HEK293 (cell line): ENCODE results near the gene ROCK1.

Experiments used
- CTCF ChIA-PET: fragments of 350-600 bp; formaldehyde crosslinking; extraction: SDS; loops from one replicate; lab custom pipeline; 2021; ENCODE audit warnings: antibody characterized with exemption; lab: Yijun Ruan, JAX
- POLR2A ChIA-PET: fragments of 300-600 bp; formaldehyde crosslinking; extraction: SDS; loops from one replicate; lab custom pipeline; 2020; ENCODE audit warnings: antibody characterized with exemption, inconsistent platforms; lab: Yijun Ruan, JAX
- H3K27ac ChIP-seq: fragments of 200-500 bp; sonication (Bioruptor generic); 2 replicates; pipeline ENCODE4 v1.5.1; 2014; ENCODE audit warnings: low read depth, low read length, control low read depth, inconsistent platforms; ENCODE audit errors: extremely low read depth
- H3K36me3 ChIP-seq, 2 experiments: fragments of 200-500 bp in 1 of 2; sonication (Bioruptor generic) in 1 of 2; 1 replicate in 1 of 2; 2 replicates in 1 of 2; pipeline ENCODE4 v1.5.1; 2014 to 2017; ENCODE audit warnings: inconsistent platforms in 2 of 2, low read length in 2 of 2; ENCODE audit not compliant: control insufficient read depth in 2 of 2, insufficient read depth in 1 of 2
- H3K4me1 ChIP-seq: fragments of 200-500 bp; sonication (Bioruptor generic); 2 replicates; pipeline ENCODE4 v1.5.1; 2014; ENCODE audit warnings: mild to moderate bottlenecking, low read length, inconsistent platforms; ENCODE audit not compliant: control insufficient read depth, insufficient read depth
- H3K4me3 ChIP-seq: 2 replicates; pipeline ENCODE4 v1.5.1; 2011; ENCODE audit warnings: low read depth, mild to moderate bottlenecking, control low read depth, low read length, moderate library complexity
- H3K9me3 ChIP-seq: fragments of 200-500 bp; sonication (Bioruptor generic); 2 replicates; pipeline ENCODE4 v1.5.1; 2014; ENCODE audit warnings: low read depth, low read length, inconsistent platforms; ENCODE audit not compliant: control insufficient read depth, insufficient read depth
- ATF2 ChIP-seq: fragments of 450-650 bp; formaldehyde crosslinking; IDR thresholded peaks from 2 replicates; pipeline ENCODE4 v1.5.1; 2016; ENCODE audit warnings: missing biosample characterization, missing genetic modification characterization, low read depth
- CTCF ChIP-seq: fragments of 450-650 bp; formaldehyde crosslinking; IDR thresholded peaks from 2 replicates; pipeline ENCODE4 v1.5.1; 2016; ENCODE audit warnings: missing biosample characterization, missing genetic modification characterization
- GLIS2 ChIP-seq: fragments of 450-650 bp; formaldehyde crosslinking; IDR thresholded peaks from 2 replicates; pipeline ENCODE4 v1.5.1; 2016; ENCODE audit warnings: missing biosample characterization, missing genetic modification characterization
- PRDM1 ChIP-seq: fragments of 450-650 bp; formaldehyde crosslinking; IDR thresholded peaks from 2 replicates; pipeline ENCODE4; 2016; ENCODE audit warnings: missing biosample characterization, missing genetic modification characterization
- RBAK ChIP-seq: fragments of 450-650 bp; formaldehyde crosslinking; IDR thresholded peaks from 2 replicates; pipeline ENCODE4 v1.5.1; 2016; ENCODE audit warnings: missing biosample characterization, missing genetic modification characterization
- SETDB1 ChIP-seq: IDR thresholded peaks from one replicate; pipeline ENCODE4 v1.6.1; 2017; ENCODE audit warnings: mild to moderate bottlenecking, low read length, moderate library complexity, mixed read lengths; ENCODE audit not compliant: insufficient read length
- TRIM28 ChIP-seq: IDR thresholded peaks from 2 replicates; pipeline ENCODE4 v1.6.1; 2011; ENCODE audit warnings: low read length, control low read depth, borderline replicate concordance
- ZBTB7A ChIP-seq: fragments of 450-650 bp; formaldehyde crosslinking; IDR thresholded peaks from 2 replicates; pipeline ENCODE4 v1.5.1; 2016; ENCODE audit warnings: low read depth, missing biosample characterization, missing genetic modification characterization
- ZFP3 ChIP-seq: fragments of 450-650 bp; formaldehyde crosslinking; IDR thresholded peaks from 2 replicates; pipeline ENCODE4 v1.5.1; 2016; ENCODE audit warnings: low read depth, missing biosample characterization, missing genetic modification characterization
- ZNF169 ChIP-seq: fragments of 450-650 bp; formaldehyde crosslinking; IDR thresholded peaks from 2 replicates; pipeline ENCODE4 v1.5.1; 2016; ENCODE audit warnings: missing biosample characterization, missing genetic modification characterization
- ZNF223 ChIP-seq: fragments of 450-650 bp; formaldehyde crosslinking; IDR thresholded peaks from 2 replicates; pipeline ENCODE4 v1.5.1; 2016; ENCODE audit warnings: missing biosample characterization, missing genetic modification characterization
- ZNF26 ChIP-seq: fragments of 450-650 bp; formaldehyde crosslinking; IDR thresholded peaks from 2 replicates; pipeline ENCODE4 v1.5.1; 2016; ENCODE audit warnings: missing biosample characterization, missing genetic modification characterization
- ZNF311 ChIP-seq: fragments of 450-650 bp; formaldehyde crosslinking; IDR thresholded peaks from 2 replicates; pipeline ENCODE4 v1.5.1; 2017; ENCODE audit warnings: missing biosample characterization, missing genetic modification characterization, borderline replicate concordance
- ZNF354C ChIP-seq: fragments of 450-650 bp; formaldehyde crosslinking; IDR thresholded peaks from 2 replicates; pipeline ENCODE4 v1.5.1; 2016; ENCODE audit warnings: missing biosample characterization, missing genetic modification characterization, low read depth, borderline replicate concordance
- ZNF391 ChIP-seq: fragments of 450-650 bp; formaldehyde crosslinking; IDR thresholded peaks from 2 replicates; pipeline ENCODE4 v1.5.1; 2016; ENCODE audit warnings: low read depth, missing biosample characterization, missing genetic modification characterization, borderline replicate concordance
- ZNF48 ChIP-seq: fragments of 450-650 bp; formaldehyde crosslinking; IDR thresholded peaks from 2 replicates; pipeline ENCODE4 v1.5.1; 2016; ENCODE audit warnings: missing biosample characterization, missing genetic modification characterization
- ZNF555 ChIP-seq: fragments of 450-650 bp; formaldehyde crosslinking; conservative IDR thresholded peaks from 2 replicates; pipeline ENCODE4 v1.5.1; 2017; ENCODE audit warnings: missing biosample characterization, mild to moderate bottlenecking, missing genetic modification characterization, inconsistent platforms
- ZNF596 ChIP-seq: fragments of 450-650 bp; IDR thresholded peaks from 2 replicates; pipeline ENCODE4 v1.5.0; 2018; ENCODE audit warnings: missing biosample characterization, mild to moderate bottlenecking, missing genetic modification characterization, moderate library complexity
- ZNF624 ChIP-seq: fragments of 450-650 bp; formaldehyde crosslinking; IDR thresholded peaks from 2 replicates; pipeline ENCODE4 v1.5.1; 2017; ENCODE audit warnings: missing biosample characterization, missing genetic modification characterization
- ZNF660 ChIP-seq: fragments of 450-650 bp; IDR thresholded peaks from 2 replicates; pipeline ENCODE4 v1.5.1; 2018; ENCODE audit warnings: missing biosample characterization, mild to moderate bottlenecking, missing genetic modification characterization
- ZNF785 ChIP-seq: fragments of 450-650 bp; formaldehyde crosslinking; IDR thresholded peaks from 2 replicates; pipeline ENCODE4 v1.5.1; 2016; ENCODE audit warnings: missing biosample characterization, missing genetic modification characterization
- TF ChIP-seq, protein P1 (sequence below): fragments of 450-650 bp; formaldehyde crosslinking; IDR thresholded peaks from 2 replicates; pipeline ENCODE4 v1.5.1; 2016; ENCODE audit warnings: missing biosample characterization, missing genetic modification characterization
- TF ChIP-seq, protein P2 (sequence below): fragments of 450-650 bp; formaldehyde crosslinking; IDR thresholded peaks from 2 replicates; pipeline ENCODE4 v1.5.1; 2017; ENCODE audit warnings: missing biosample characterization, missing genetic modification characterization

Gene ROCK1

GRCh38 chr18:21051620-21052019, 60.0 kb downstream of the ROCK1 start:
- H3K4me1 ChIP-seq, result 0 out of 2 replicates have a peak, but pooled peaks cover 2% of the 10 kb centered on the region
- 0 out of 3 replicates have a peak, but pooled peaks cover 0 to 4% of the 10 kb centered on the region in 2 experiments for H3K36me3 ChIP-seq
- H3K27ac ChIP-seq, result no peak overlapping the region
- H3K9me3 ChIP-seq, result no peaks in the 10 kb centered on the region
- ChIA-PET POLR2A (no interaction called here), CTCF (interaction anchor here (1.0 kb wide), 1 partner anchor 11 kb away, joined by 3 read pairs; no protein-coding TSS in a partner anchor)
- no peak overlapping the region for H3K4me3 ChIP-seq
- TF ChIP-seq ZNF555 (tag by site-specific recombination), result no peak
- no peak for TF ChIP-seq SETDB1

DNA sequence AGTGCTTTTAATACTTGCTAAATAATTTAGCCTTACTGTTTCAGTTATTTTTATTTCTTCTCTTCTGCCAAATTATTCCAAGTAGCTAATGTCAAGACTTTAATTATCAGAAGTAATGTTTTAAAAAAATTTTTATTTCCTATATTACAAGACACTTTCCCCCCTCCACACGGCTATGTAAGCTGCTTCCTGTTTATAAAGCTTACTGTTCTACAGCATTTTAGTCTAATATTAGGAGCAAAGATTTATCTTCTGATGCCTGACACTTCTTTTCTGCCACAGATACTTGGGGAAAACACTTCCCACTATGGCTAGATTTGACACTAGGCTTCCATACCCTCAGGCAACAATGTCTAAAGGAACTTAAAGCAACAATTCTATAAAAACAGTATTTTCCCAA, 62.3 kb downstream of the ROCK1 start:
- ChIA-PET CTCF (interaction anchor here (1.2 kb wide), 1 partner anchor 88 kb away, joined by 3 read pairs; no protein-coding TSS in a partner anchor), POLR2A (interaction anchor here (1.2 kb wide), 1 partner anchor 62 kb away, joined by 3 read pairs; the partner anchor contains the start of gene ROCK1)
- Histone ChIP-seq H3K9me3 (no peaks in the 10 kb centered on the region), H3K4me3 (no peak overlapping the region), H3K36me3 (peaks cover 6 to 8% of the 10 kb centered on the region in 2 experiments; a peak in 1 of 3 replicates), H3K4me1 (0 out of 2 replicates have a peak, but pooled peaks cover 2% of the 10 kb centered on the region), H3K27ac (no peak overlapping the region)
- no peak for TF ChIP-seq TRIM28
- TF ChIP-seq, protein P1, sequence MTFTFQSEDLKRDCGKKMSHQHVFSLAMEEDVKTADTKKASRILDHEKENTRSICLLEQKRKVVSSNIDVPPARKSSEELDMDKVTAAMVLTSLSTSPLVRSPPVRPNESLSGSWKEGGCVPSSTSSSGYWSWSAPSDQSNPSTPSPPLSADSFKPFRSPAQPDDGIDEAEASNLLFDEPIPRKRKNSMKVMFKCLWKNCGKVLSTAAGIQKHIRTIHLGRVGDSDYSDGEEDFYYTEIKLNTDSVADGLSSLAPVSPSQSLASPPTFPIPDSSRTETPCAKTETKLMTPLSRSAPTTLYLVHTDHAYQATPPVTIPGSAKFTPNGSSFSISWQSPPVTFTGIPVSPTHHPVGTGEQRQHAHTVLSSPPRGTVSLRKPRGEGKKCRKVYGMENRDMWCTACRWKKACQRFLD (tag by site-specific recombination), result no peak

DNA sequence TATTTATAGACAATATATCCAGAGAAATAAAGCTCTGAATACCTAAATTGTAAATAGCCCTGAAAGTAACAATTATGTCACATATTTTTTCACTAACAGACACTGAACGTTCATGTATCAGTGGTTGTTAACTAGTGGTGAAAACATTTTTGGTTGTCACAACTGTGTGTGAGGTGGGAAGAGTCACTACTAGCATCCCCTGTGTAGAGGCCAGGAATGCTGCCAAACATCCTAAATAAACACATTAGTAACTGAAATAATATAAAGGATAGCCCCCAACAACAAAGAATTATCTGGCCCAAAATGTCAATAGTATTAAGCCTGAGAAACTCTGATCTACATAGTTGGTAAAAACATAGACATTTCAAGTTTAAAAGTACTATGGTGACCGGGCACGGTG, 64.5 kb downstream of the ROCK1 start:
- H3K36me3 ChIP-seq, result peaks cover 6 to 8% of the 10 kb centered on the region in 2 experiments; a peak in 1 of 3 replicates
- CTCF ChIA-PET, result no interaction called here
- POLR2A ChIA-PET, result no interaction called here
- no peak overlapping the region for H3K4me3 ChIP-seq
- H3K9me3 ChIP-seq, result no peaks in the 10 kb centered on the region
- TF ChIP-seq PRDM1 (no peak), ZNF48 (tag by site-specific recombination) (no peak), ZNF596 (tag by site-specific recombination) (no peak), ZNF391 (tag by site-specific recombination) (no peak), ZNF354C (tag by site-specific recombination) (no peak), ZNF223 (tag by site-specific recombination) (no peak), ATF2 (tag by site-specific recombination) (no peak), CTCF (no peak), ZNF311 (no peak), RBAK (tag by site-specific recombination) (no peak), GLIS2 (tag by site-specific recombination) (no peak), ZFP3 (no peak), ZNF26 (tag by site-specific recombination) (no peak), ZNF624 (tag by site-specific recombination) (no peak), ZNF660 (tag by site-specific recombination) (no peak), ZNF169 (no peak), ZNF785 (no peak), ZBTB7A (no peak)
- TF ChIP-seq, protein P2, sequence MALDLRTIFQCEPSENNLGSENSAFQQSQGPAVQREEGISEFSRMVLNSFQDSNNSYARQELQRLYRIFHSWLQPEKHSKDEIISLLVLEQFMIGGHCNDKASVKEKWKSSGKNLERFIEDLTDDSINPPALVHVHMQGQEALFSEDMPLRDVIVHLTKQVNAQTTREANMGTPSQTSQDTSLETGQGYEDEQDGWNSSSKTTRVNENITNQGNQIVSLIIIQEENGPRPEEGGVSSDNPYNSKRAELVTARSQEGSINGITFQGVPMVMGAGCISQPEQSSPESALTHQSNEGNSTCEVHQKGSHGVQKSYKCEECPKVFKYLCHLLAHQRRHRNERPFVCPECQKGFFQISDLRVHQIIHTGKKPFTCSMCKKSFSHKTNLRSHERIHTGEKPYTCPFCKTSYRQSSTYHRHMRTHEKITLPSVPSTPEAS (tag by site-specific recombination), result no peak
- TF ChIP-seq, protein P1 (tag by site-specific recombination), result no peak
- 0 out of 2 replicates have a peak, but pooled peaks cover 2% of the 10 kb centered on the region for H3K4me1 ChIP-seq
- no peak overlapping the region for H3K27ac ChIP-seq
